ENCODE measurements around the gene CFAP20DC. TPM values are rescaled to one million over a fixed set of nuclear protein-coding genes. Genes with fewer than 3 reads are reported as not detected.
"Not testable (repeated sequence)": the region's sequence is repeated elsewhere in the genome, so short reads cannot be mapped to it uniquely, and the experiment has no call there.

CFAP20DC gene
- 2.9 TPM for total RNA-seq (2021; ENCODE audit: unreplicated experiment)
- 2.7 and 3.1 TPM in 2 replicates for polyA plus RNA-seq (2012)
- Bru-seq, nascent RNA = percentile 44 among the genes with signal in this experiment
- percentile 33 among the genes with signal in this experiment for BruChase-seq, experiment 1, labeled RNA remaining after a 6-hour chase
- BruChase-seq, experiment 2, labeled RNA remaining after a 2-hour chase = percentile 37 among the genes with signal in this experiment
- long read RNA-seq, partial matches to known transcripts = 1 of 6 reads
- long read RNA-seq, other reads (novel, unspliced or antisense) = 5 of 6 reads

DNA sequence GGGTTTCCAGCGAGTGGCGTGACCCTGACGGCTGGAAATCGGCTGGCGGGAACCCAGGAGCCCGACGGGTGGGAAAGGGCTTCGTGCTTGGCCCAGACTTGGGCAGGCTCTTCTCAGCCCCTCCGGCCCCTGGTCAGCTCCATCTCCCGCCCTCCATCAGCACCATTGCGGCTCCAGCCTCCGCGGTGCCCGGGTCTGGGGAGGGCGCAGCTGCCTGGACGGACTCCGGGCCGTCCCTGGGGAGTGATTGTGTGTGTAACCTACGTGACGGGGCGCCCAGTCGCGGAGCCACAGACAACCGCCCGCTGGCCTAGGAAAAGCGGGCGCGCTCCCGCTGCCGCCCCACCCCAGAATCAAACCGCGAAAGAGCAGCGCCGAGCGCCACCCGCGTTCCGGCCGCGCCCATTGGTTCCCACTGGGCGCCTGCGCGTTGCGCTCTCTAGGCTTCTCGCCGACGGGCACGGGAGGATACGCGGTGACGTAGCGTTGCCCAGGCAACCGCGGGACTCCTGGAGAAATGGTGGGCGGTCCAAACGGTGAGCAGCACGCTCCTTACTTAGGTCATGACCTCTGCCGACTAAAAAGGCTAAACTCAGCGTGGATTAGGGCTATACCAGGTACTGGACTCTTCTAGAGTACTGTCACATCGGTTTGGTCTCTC is at the start of gene CFAP20DC:
Gene CFAP20DC (minus strand): TSS at position 355 of the 661 bp plus-strand sequence. CDS start 394 bp downstream, outside the sequence.
- Histone ChIP-seq H3K36me3 (ENCODE audit: control insufficient read depth in 1 of 2, insufficient read depth in 2 of 2, low read length in 2 of 2) (no peaks in the 10 kb centered on the region), H3K9me2 (ENCODE audit: insufficient read depth) (no peaks in the 10 kb centered on the region), H3K4me1 (ENCODE audit: control insufficient read depth in 1 of 2, insufficient read depth in 2 of 2, low read length in 2 of 2) (peaks cover 8 to 28% of the 10 kb centered on the region in 2 experiments; a peak in 3 of 4 replicates), H2AFZ (ENCODE audit: low read depth, low read length, poor library complexity, severe bottlenecking) (no peak within 1 kb of the TSS), H3K9me3 (ENCODE audit: control insufficient read depth in 1 of 2, insufficient read depth in 1 of 2, low read depth in 1 of 2, low read length in 2 of 2) (no peaks in the 10 kb centered on the region), H3K27ac (ENCODE audit: low read depth, low read length) (peak within 1 kb of the TSS; percentile 42; the same call in 1 of the 2 replicates), H3K4me3 (replicated peaks in 1 of 2; ENCODE audit: low read depth in 1 of 2, low read length in 2 of 2) (peak within 1 kb of the TSS; percentile 63 to 68), H3K9ac (ENCODE audit: low read length) (peak within 1 kb of the TSS; percentile 75), H3K27me3 (ENCODE audit: insufficient read depth, low read length) (no peaks in the 10 kb centered on the region), H3K4me2 (ENCODE audit: low read length) (peak within 1 kb of the TSS; percentile 90), H3K79me2 (ENCODE audit: insufficient read depth, low read length) (no peaks in the 10 kb centered on the region), H4K20me1 (ENCODE audit: insufficient read depth) (no peaks in the 10 kb centered on the region)
- CTCF ChIA-PET = no interaction called here
- BruUV-seq (replicated peaks) = no TSS peak
- TF ChIP-seq SP1 (IDR thresholded peaks at IDR 0.05; ENCODE audit: low read depth) = no peak
- TF ChIP-seq MAX (IDR thresholded peaks at IDR 0.05) = 0 out of 2 replicates have a peak, but pooled peaks have one; percentile 39
- peak; percentile 96 for TF ChIP-seq POLR2AphosphoS5 (IDR thresholded peaks at IDR 0.05; ENCODE audit: low read depth, low read length)
- 0 out of 2 replicates have a peak, but pooled peaks have one; percentile 59 for TF ChIP-seq EGR1 (IDR thresholded peaks at IDR 0.05; ENCODE audit: low read depth)
- peak; percentile 45 for TF ChIP-seq YY1 (IDR thresholded peaks at IDR 0.05; ENCODE audit: extremely low read depth, insufficient replicate concordance, low read depth, low read length)
- TF ChIP-seq TCF7L2 (IDR thresholded peaks at IDR 0.05; ENCODE audit: borderline replicate concordance, extremely low read depth, insufficient read depth, insufficient read length) = no peak
- TF ChIP-seq POLR2A (IDR thresholded peaks at IDR 0.05; ENCODE audit: borderline replicate concordance, extremely low read depth, insufficient read depth, insufficient read length) = peak; percentile 95
- peak; percentile 58; the same call in 1 of the 2 replicates for TF ChIP-seq ZFX (IDR thresholded peaks at IDR 0.05)
- no peak for TF ChIP-seq EZH2phosphoT487 (IDR thresholded peaks at IDR 0.05; ENCODE audit: borderline replicate concordance)
- TF ChIP-seq ZBTB33 (IDR thresholded peaks at IDR 0.05; ENCODE audit: extremely low read depth, insufficient replicate concordance, low read length) = peak; percentile 26
- ATAC-seq (peak; percentile 98), DNase-seq (ENCODE audit: low read depth, low spot score) (peak; percentile 85)
- intact Hi-C loops (cut with micrococcal nuclease) = loop anchor here (5.0 kb wide), 1 partner anchor 408 kb away; no protein-coding TSS in a partner anchor
- POLR2A ChIA-PET = no interaction called here
- RAD21 ChIA-PET (ENCODE audit: low non-redundant PET in 1 of 2, low total read pairs in 2 of 2, uncharacterized antibody in 2 of 2, unreplicated experiment in 2 of 2) = no interaction called here

DNA sequence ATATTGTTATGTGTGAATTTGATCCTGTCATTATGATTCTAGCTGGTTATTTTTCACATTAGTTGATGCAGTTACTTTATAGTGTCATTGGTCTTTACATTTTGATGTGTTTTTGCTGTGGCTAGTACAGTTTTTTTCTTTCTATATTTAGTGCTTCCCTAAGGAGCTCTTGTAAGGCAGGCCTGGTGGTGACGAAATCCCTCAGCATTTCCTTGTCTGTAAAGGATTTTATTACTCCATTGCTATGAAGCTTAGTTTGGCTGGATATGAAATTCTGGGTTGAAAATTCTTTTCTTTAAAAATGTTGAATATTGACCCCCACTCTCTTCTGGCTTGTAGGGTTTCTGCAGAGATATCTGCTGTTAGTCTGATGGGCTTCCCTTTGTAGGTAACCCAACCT is 48.7 kb upstream of the CFAP20DC start:
- ATAC-seq; BruUV-seq (replicated peaks); DNase-seq (ENCODE audit: low read depth, low spot score); H3K27ac ChIP-seq (ENCODE audit: low read depth, low read length); POLR2A ChIA-PET; CTCF ChIA-PET; H3K4me3 ChIP-seq (replicated peaks in 1 of 2; ENCODE audit: low read depth in 1 of 2, low read length in 2 of 2); H3K36me3 ChIP-seq (ENCODE audit: control insufficient read depth in 1 of 2, insufficient read depth in 2 of 2, low read length in 2 of 2); RAD21 ChIA-PET (ENCODE audit: low non-redundant PET in 1 of 2, low total read pairs in 2 of 2, uncharacterized antibody in 2 of 2, unreplicated experiment in 2 of 2); H3K9ac ChIP-seq (ENCODE audit: low read length); intact Hi-C loops (cut with micrococcal nuclease); H3K4me1 ChIP-seq (ENCODE audit: control insufficient read depth in 1 of 2, insufficient read depth in 2 of 2, low read length in 2 of 2); H3K27me3 ChIP-seq (ENCODE audit: insufficient read depth, low read length); H3K4me2 ChIP-seq (ENCODE audit: low read length); H2AFZ ChIP-seq (ENCODE audit: low read depth, low read length, poor library complexity, severe bottlenecking); H4K20me1 ChIP-seq (ENCODE audit: insufficient read depth); H3K9me3 ChIP-seq (ENCODE audit: control insufficient read depth in 1 of 2, insufficient read depth in 1 of 2, low read depth in 1 of 2, low read length in 2 of 2); H3K9me2 ChIP-seq (ENCODE audit: insufficient read depth); H3K79me2 ChIP-seq (ENCODE audit: insufficient read depth, low read length): not testable (repeated sequence)

Measured in HCT116 (cell line).